Motor neuron (in vitro differentiated cells): Measurements from ENCODE around the gene EXOC3L1. TPM values are rescaled to one million over a fixed set of nuclear protein-coding genes. Genes with fewer than 3 reads are reported as not detected.
A peak's percentile ranks its signal among the peaks of the same experiment; 100 is the strongest.

ENCODE experiments used
- ATAC-seq, 8 experiments: fragments of 200-7000 bp; cut with Tn5 transposase; replicated peaks in 6 of 8; 2 replicates each; pipeline ENCODE4 v1.8.0; 2021; ENCODE audit warnings: mild to moderate bottlenecking in 8 of 8, moderate library complexity in 8 of 8
- H3K27ac ChIP-seq, 2 donors: fragments of 250-450 bp; sonication (Bioruptor Pico); 2 replicates each; pipeline ENCODE4 v1.9.0; 2021; ENCODE audit warnings: antibody characterized with exemption in 2 of 2, mild to moderate bottlenecking in 2 of 2, moderate library complexity in 1 of 2
- H3K4me1 ChIP-seq, 2 donors: fragments of 250-450 bp; sonication (Bioruptor Pico); replicated peaks in 1 of 2; 2 replicates each; pipeline ENCODE4 v1.6.1; 2021; ENCODE audit warnings: antibody characterized with exemption in 2 of 2, mild to moderate bottlenecking in 2 of 2, moderate library complexity in 1 of 2
- H3K4me3 ChIP-seq, 5 donors: fragments of 250-450 bp; sonication (Bioruptor Pico); 2 replicates each; pipeline ENCODE4 v1.9.0; 2021; ENCODE audit warnings: antibody characterized with exemption in 5 of 5, mild to moderate bottlenecking in 5 of 5, moderate library complexity in 4 of 5
- WGBS, 10 experiments: fragments of 450-650 bp; shearing (Covaris generic); methylation state at CpG; one replicate each; pipeline ENCODE4 v1.0.0; 2022; 5-methylcytosine and 5-hydroxymethylcytosine counted together
- in situ Hi-C, 9 experiments: fragments of 400-800 bp; cut with MboI; loops; one replicate each; pipeline ENCODE4 v1.15.0; 2021; ENCODE audit warnings: low sequenced_read_pairs in 9 of 9, low pct_unique_long_range_greater_than_20kb in 2 of 9; ENCODE audit not compliant: unreplicated experiment in 9 of 9
- total RNA-seq, 8 experiments: library from RNA; unstranded; fragments of 300-600 nt; gene quantifications; 2 replicates each; pipeline versions ENCODE4 v1.2.3 to v1.2.4, GENCODE V29; 2022

Gene EXOC3L1
- total RNA-seq, 8 experiments from 2014 or later, result 0.29 to 3.6 (median 0.98) TPM

- 18 to 81% (median 63%) methylated on average over 2 to 9 of the region's 9 CpGs; no CpG with 5 or more reads in 1 of the 10 experiments for WGBS, 10 experiments
- Histone ChIP-seq H3K4me3 (peak overlapping the region; percentile 79 to 98 (median 89)), H3K4me1 (peaks cover 12 to 16% of the 10 kb centered on the region in 2 donors), H3K27ac (no peak overlapping the region)
- ATAC-seq, result peak in 1 of 8 experiments; percentile 33
- in situ Hi-C loops, result no loop called here
These were observed 1.6 kb upstream of the EXOC3L1 start for GRCh38 chr16:67191411-67191994.

DNA sequence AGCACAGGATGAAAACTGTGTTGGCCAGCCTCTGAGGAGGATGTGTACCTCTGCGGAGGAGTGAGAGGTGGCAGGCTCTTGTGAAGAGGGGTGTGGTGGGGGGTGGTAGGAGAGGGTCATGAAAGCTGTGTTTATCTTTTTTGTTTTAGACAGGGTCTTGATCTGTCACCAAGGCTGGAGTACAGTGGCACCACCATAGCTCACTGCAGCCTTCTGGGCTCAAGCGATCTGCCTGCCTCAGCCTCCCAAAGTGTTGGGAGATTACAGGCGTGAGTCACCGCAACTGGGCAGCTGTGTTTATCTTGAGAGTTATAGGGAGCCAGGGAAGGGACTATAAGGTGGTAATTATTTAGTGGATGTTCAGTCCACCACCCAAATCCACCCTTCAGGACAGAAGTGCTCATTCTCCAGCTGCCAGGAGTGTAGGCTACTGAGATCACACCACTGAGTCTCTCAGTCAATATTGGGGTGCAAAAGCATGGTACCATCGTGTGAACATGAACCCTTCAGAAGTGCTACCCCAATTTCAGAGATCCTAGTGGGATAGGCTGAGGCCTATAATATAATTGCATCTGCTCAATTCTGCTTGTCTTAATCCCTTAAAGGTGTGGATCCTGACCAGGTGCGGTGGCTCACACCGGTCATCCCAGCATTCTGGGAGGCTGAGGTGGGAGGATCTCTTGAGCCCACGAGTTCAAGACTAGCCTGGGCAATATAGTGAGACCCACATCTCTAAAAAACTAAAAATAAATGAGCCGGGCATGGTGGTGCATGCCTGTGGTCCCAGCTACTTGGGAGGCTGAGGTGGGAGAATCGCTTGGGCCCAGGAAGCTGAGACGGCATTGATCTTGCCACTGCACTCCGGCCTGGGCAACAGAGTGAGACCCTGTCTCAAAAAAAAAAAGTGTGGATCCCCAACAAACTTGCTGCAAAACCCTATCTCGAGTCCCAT lies 788 bp upstream of the EXOC3L1 start:
- ATAC-seq, result no peak
- H3K4me1 ChIP-seq, result peaks cover 15 to 16% of the 10 kb centered on the region in 2 donors
- in situ Hi-C loops, result no loop called here
- no peak overlapping the region for H3K4me3 ChIP-seq
- 20 to 100% (median 79%) methylated on average over 1 to 10 of the region's 13 CpGs; no CpG with 5 or more reads in 1 of the 10 experiments for WGBS, 10 experiments
- H3K27ac ChIP-seq, result no peak overlapping the region

GRCh38 chr16:67188798-67189197 lies 1.1 kb downstream of the EXOC3L1 start:
- no peak overlapping the region for H3K27ac ChIP-seq
- H3K4me3 ChIP-seq, result no peak overlapping the region
- no peak for ATAC-seq
- peaks cover 17 to 18% of the 10 kb centered on the region in 2 donors for H3K4me1 ChIP-seq
- 80 to 96% (median 85%) methylated on average over 1 to 10 of the region's 15 CpGs; no CpG with 5 or more reads in 5 of the 10 experiments for WGBS, 10 experiments
- in situ Hi-C loops, result no loop called here

- Histone ChIP-seq H3K27ac (no peak overlapping the region), H3K4me3 (no peak overlapping the region), H3K4me1 (peaks cover 14 to 15% of the 10 kb centered on the region in 2 donors)
- ATAC-seq, result no peak
- WGBS, 10 experiments, result 40 to 93% (median 55%) methylated on average over 1 to 3 of the region's 4 CpGs; no CpG with 5 or more reads in 5 of the 10 experiments
- in situ Hi-C loops, result no loop called here
These were observed 1.6 kb downstream of the EXOC3L1 start for GRCh38 chr16:67188323-67188722.

- in situ Hi-C loops, result no loop called here
- Histone ChIP-seq H3K4me3 (no peak overlapping the region), H3K27ac (no peak overlapping the region), H3K4me1 (peaks cover 14 to 17% of the 10 kb centered on the region in 2 donors)
- WGBS, 10 experiments, result 53 to 86% (median 60%) methylated on average over 1 to 8 of the region's 26 CpGs; no CpG with 5 or more reads in 7 of the 10 experiments
- no peak for ATAC-seq
These were observed 2.6 kb downstream of the EXOC3L1 start for GRCh38 chr16:67187175-67187890.

DNA sequence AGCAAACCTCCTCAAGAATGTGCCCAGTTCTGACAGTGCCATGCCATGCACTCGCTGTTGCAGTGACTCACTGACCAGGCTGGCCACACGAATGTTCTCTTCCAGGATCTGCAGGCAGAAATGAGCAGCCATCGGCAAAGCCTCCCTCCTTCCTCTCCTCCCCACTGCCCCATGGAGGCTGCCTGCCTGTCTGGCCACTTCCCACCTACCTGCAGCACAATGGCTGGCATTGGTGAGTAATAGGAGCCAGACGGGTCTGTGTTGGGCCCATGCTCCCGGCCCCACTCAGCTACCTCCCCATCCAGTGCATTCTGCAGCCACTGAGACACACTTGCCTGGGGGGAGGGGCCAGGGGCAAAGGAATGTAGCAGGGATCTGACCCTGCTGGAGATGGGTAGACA lies 3.4 kb downstream of the EXOC3L1 start:
- H3K4me1 ChIP-seq, result peaks cover 19% of the 10 kb centered on the region in 2 donors
- no peak overlapping the region for H3K27ac ChIP-seq
- H3K4me3 ChIP-seq, result no peak overlapping the region
- in situ Hi-C loops, result no loop called here
- no peak for ATAC-seq
- 20 to 59% (median 52%) methylated on average over 2 to 3 of the region's 5 CpGs; no CpG with 5 or more reads in 7 of the 10 experiments for WGBS, 10 experiments

GRCh38 chr16:67185651-67186134 lies 4.2 kb downstream of the EXOC3L1 start:
- WGBS, 10 experiments, result 0 to 33% (median 17%) methylated on average over 1 to 9 of the region's 12 CpGs; no CpG with 5 or more reads in 1 of the 10 experiments
- in situ Hi-C loops, result no loop called here
- no peak for ATAC-seq
- H3K4me1 ChIP-seq, result peaks cover 19 to 21% of the 10 kb centered on the region in 2 donors
- H3K27ac ChIP-seq, result no peak overlapping the region
- peak overlapping the region in 2 of 5 donors; percentile 86 for H3K4me3 ChIP-seq

GRCh38 chr16:67184995-67185650 lies 4.8 kb downstream of the EXOC3L1 start:
- H3K27ac ChIP-seq, result peak overlapping the region; percentile 99
- WGBS, 10 experiments, result 0 to 19% (median 2%) methylated on average over 1 to 6 of the region's 43 CpGs; no CpG with 5 or more reads in 6 of the 10 experiments
- H3K4me3 ChIP-seq, result peak overlapping the region in 4 of 5 donors; percentile 81 to 92 (median 86)
- peak; percentile 12 to 50 (median 26) for ATAC-seq
- H3K4me1 ChIP-seq, result peaks cover 15 to 21% of the 10 kb centered on the region in 2 donors
- in situ Hi-C loops, result no loop called here

GRCh38 chr16:67184453-67184994 lies 5.4 kb downstream of the EXOC3L1 start:
- WGBS, 10 experiments, result 0 to 9% (median 7%) methylated on average over 4 to 11 of the region's 59 CpGs; no CpG with 5 or more reads in 6 of the 10 experiments
- peak overlapping the region; percentile 99 for H3K27ac ChIP-seq
- ATAC-seq, result peak in 7 of 8 experiments; percentile 2 to 39 (median 31)

GRCh38 chr16:67183627-67184452 lies 6.1 kb downstream of the EXOC3L1 start, which contains the start of gene MATCAP1:
MATCAP1 (minus strand) TSS chr16:67183963; CDS start chr16:67180610, 3,353 bp downstream.
- in situ Hi-C loops, result no loop called here

More at GRCh38 chr16:67184453-67184994, 5.4 kb downstream of the EXOC3L1 start:
- in situ Hi-C loops, result no loop called here
- Histone ChIP-seq H3K4me1 (peaks cover 15 to 21% of the 10 kb centered on the region in 2 donors), H3K4me3 (peak overlapping the region; percentile 81 to 92 (median 86))

GRCh38 chr16:67183284-67183626 lies 6.7 kb downstream of the EXOC3L1 start:
- in situ Hi-C loops, result no loop called here
- WGBS, 10 experiments, result 0 to 44% (median 3%) methylated on average over 2 to 8 of the region's 11 CpGs; no CpG with 5 or more reads in 3 of the 10 experiments
- Histone ChIP-seq H3K27ac (peak overlapping the region in 1 of 2 donors; percentile 99), H3K4me3 (peak overlapping the region; percentile 81 to 92 (median 86)), H3K4me1 (peaks cover 15 to 21% of the 10 kb centered on the region in 2 donors)
- ATAC-seq, result no peak

More at GRCh38 chr16:67183627-67184452, 6.1 kb downstream of the EXOC3L1 start, which contains the start of gene MATCAP1:
- Histone ChIP-seq H3K4me3 (peak within 1 kb of the TSS; percentile 81 to 92 (median 86)), H3K4me1 (peaks cover 15 to 21% of the 10 kb centered on the region in 2 donors), H3K27ac (peak within 1 kb of the TSS; percentile 99)
- ATAC-seq, result peak; percentile 81 to 88 (median 86)
- 0% methylated on average over 3 to 37 of the region's 77 CpGs; no CpG with 5 or more reads in 7 of the 10 experiments for WGBS, 10 experiments
